ENCODE measurements around the gene MMP24OS.

GRCh38 chr20:35297740-35298139 lies 19.8 kb upstream of the MMP24OS start:
- no peak for TF ChIP-seq BHLHE40 (IDR thresholded peaks at IDR 0.05; ENCODE audit: borderline replicate concordance)
- no peak for TF ChIP-seq FOXM1 (IDR thresholded peaks at IDR 0.05; ENCODE audit: borderline replicate concordance)
- no peak for TF ChIP-seq PKNOX1 (IDR thresholded peaks at IDR 0.05)
- TF ChIP-seq TARDBP (IDR thresholded peaks at IDR 0.05) = no peak
- TF ChIP-seq SP1 (IDR thresholded peaks at IDR 0.05) = no peak
- TF ChIP-seq L3MBTL2 (conservative IDR thresholded peaks at IDR 0.05) = no peak
- no peak for TF ChIP-seq ELF4 (IDR thresholded peaks at IDR 0.05)
- TF ChIP-seq CTBP1 (IDR thresholded peaks at IDR 0.05; ENCODE audit: borderline replicate concordance) = no peak

Measured in HEK293T (cell line).